Heart left ventricle (tissue), 13 donors: ENCODE measurements around the gene IL32.

ENCODE experiments used
- CTCF ChIP-seq, 12 donors: fragments of 200-600 bp; sonication (generic) in 4 of 12; IDR thresholded peaks; one replicate each; pipeline versions ENCODE4 v1.5.0 to v1.8.0; 2018 to 2022; ENCODE audit warnings: antibody characterized with exemption in 12 of 12, mild to moderate bottlenecking in 5 of 12
- POLR2A ChIP-seq, 2 donors: fragments of 450-650 bp; IDR thresholded peaks; one replicate each; pipeline ENCODE4 v1.6.1; 2017; ENCODE audit warnings: antibody characterized with exemption in 2 of 2, mild to moderate bottlenecking in 2 of 2, moderate library complexity in 2 of 2
- donor health status: ischemic (EF 13 %, LVEDD 7.1; RV severe dilation, severe dysfunction).
- donor health status: DM: no; HTN: yes; CAD: no.
- donor health status: DM: no; HTN: no; CAD: no.
- donor health status: ischemic (EF 25% LVEDD 6.9; RV normal size, moderate dysfunction).
- donor health status: ischemic (EF 25% LVEDD 5.7; RV mildly dilated, moderate dysfunction).
- donor health status: ischemic (EF 35%, LVEDD 5.7; RV mildly dilated, moderate dysfunction).
- donor health status: nonischemic (EF 11% LVEDD 7.7; RV severe dilation, severe dysfunction).
- donor health status: DM: yes; HTN: yes; CAD: no.
- donor health status: PGD.
- donor health status: ischemic (EF 29% LVEDD 5.4; RV normal size, mild dysfunction).
- donor health status: nonischemic (EF 23%, LVEDD 6.1; RV moderate dilation, normal function).

- TF ChIP-seq POLR2A (IDR thresholded peaks at IDR 0.05) (peak in 1 of 2 donors; percentile 16), CTCF (IDR thresholded peaks at IDR 0.05) (no peak)
These were observed 46.8 kb downstream of the IL32 start, which contains the start of gene ZNF205 for GRCh38 chr16:3112058-3112880.
